Psoas muscle (tissue), 8 donors: ENCODE measurements around the gene SIGLEC15. TPM values are rescaled to one million over a fixed set of nuclear protein-coding genes. Genes with fewer than 3 reads are reported as not detected.

ENCODE experiments used
- ATAC-seq, 4 donors: fragments of 200-7000 bp; cut with Tn5 transposase; one replicate each; pipeline ENCODE4 v1.9.1; 2020; ENCODE audit warnings: moderate library complexity in 3 of 4, mild to moderate bottlenecking in 2 of 4
- DNase-seq, 2 donors: peaks; one replicate each; pipeline ENCODE4 v3.0.0-alpha.2; 2020
- H3K27ac ChIP-seq: fragments of 200-600 bp; one replicate; pipeline ENCODE4 v1.8.0; 2022
- H3K27me3 ChIP-seq, 3 donors: fragments of 200-600 bp in 1 of 3; one replicate each; pipeline versions ENCODE4 v1.6.1 to v1.8.0; 2013 to 2022; ENCODE audit warnings: low read length in 2 of 3, mild to moderate bottlenecking in 2 of 3, moderate library complexity in 1 of 3; ENCODE audit not compliant: insufficient read depth in 3 of 3
- H3K36me3 ChIP-seq, 2 donors: fragments of 200-600 bp in 1 of 2; one replicate each; pipeline versions ENCODE4 v1.6.1 to v1.8.0; 2013 to 2022; ENCODE audit warnings: low read depth in 1 of 2, mild to moderate bottlenecking in 1 of 2, moderate library complexity in 1 of 2; ENCODE audit not compliant: insufficient read depth in 1 of 2
- H3K4me1 ChIP-seq: fragments of 200-600 bp; one replicate; pipeline ENCODE4 v1.8.0; 2022
- H3K4me3 ChIP-seq: fragments of 200-600 bp; one replicate; pipeline ENCODE4 v1.8.0; 2022; ENCODE audit warnings: mild to moderate bottlenecking
- H3K9me3 ChIP-seq: fragments of 200-600 bp; one replicate; pipeline ENCODE4 v1.8.0; 2022
- WGBS, 3 donors: extraction: QIAGEN DNeasy Blood & Tissue Kit; methylation state at CpG; one replicate each; pipeline versions ENCODE4 v1.1.6 to v1.1.7; 2013; 5-methylcytosine and 5-hydroxymethylcytosine counted together
- intact Hi-C, 2 donors: fragments of 100-400 bp; cut with DNase I; formaldehyde crosslinking; loops; one replicate each; pipeline versions ENCODE4 v1.11.0 to v1.14.2; 2022
- polyA plus RNA-seq, 3 donors: library from polyadenylated mRNA; stranded (reverse); fragments of 200-250 nt; gene quantifications; one replicate each; pipeline ENCODE4 v1.2.3, GENCODE V29; 2013
- total RNA-seq, 4 donors: library from RNA; stranded (reverse); fragmentation: NEBNext Ultra II Directional in 2 of 4; extraction: Animal tissue kit (Norgen Biotek cat#: 25700) in 2 of 4; gene quantifications; one replicate each; pipeline versions ENCODE4 v1.2.1 to v1.2.4, GENCODE V29; 2021 to 2023
- TF ChIP-seq, protein P1 (sequence below): fragments of 200-600 bp; IDR thresholded peaks from one replicate; pipeline ENCODE4 v1.8.0; 2022; ENCODE audit warnings: antibody characterized with exemption
- donor health status: healthy with polysubstance abuse.
- donor health status: DM: no; HTN: no; CAD: no; lungs with moderate emphysema.
- donor health status: Bipolar disorder and iron deficiency.
- donor health status: healthy.
- donor health status: DM: yes; HTN: yes; CAD: no.
- donor health status: DM: no; HTN: no; CAD: no.
- donor health status: DM: no; HTN: no; CAD: no.
- donor health status: DM: yes; HTN: yes; CAD: no.

SIGLEC15 gene
- total and polyA plus RNA-seq, 7 donors, result not detected

DNA sequence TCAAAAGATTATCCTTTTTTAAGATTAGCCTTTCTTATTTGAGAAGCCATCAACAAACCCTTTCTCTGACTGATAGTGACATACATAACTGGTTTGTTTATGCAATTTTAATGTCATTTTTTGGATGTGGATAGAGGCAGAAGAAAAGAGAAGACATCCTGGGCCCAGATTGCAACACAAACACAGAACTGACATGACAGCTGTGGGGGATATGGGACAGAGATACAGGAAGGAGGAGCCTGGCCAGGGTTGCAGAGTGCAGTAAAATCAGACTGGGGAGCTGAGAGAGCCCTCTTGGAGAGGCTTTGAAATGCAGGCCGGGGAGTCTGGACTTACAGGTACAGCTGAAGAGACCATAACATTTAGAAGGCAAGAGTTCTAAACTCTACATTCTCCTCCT is 65.1 kb downstream of the SIGLEC15 start:
- 48 to 93% (median 56%) methylated on average over 1 of the region's 1 CpG for WGBS, 3 donors
- Histone ChIP-seq H3K4me3 (no peak overlapping the region), H3K27me3 (no peaks in the 10 kb centered on the region), H3K36me3 (peaks cover 5 to 92% of the 10 kb centered on the region in 2 donors), H3K27ac (no peak overlapping the region), H3K4me1 (no peaks in the 10 kb centered on the region), H3K9me3 (no peaks in the 10 kb centered on the region)
- no peak for DNase-seq
- ATAC-seq, result peak in 1 of 4 donors; percentile 46
- TF ChIP-seq, protein P1, sequence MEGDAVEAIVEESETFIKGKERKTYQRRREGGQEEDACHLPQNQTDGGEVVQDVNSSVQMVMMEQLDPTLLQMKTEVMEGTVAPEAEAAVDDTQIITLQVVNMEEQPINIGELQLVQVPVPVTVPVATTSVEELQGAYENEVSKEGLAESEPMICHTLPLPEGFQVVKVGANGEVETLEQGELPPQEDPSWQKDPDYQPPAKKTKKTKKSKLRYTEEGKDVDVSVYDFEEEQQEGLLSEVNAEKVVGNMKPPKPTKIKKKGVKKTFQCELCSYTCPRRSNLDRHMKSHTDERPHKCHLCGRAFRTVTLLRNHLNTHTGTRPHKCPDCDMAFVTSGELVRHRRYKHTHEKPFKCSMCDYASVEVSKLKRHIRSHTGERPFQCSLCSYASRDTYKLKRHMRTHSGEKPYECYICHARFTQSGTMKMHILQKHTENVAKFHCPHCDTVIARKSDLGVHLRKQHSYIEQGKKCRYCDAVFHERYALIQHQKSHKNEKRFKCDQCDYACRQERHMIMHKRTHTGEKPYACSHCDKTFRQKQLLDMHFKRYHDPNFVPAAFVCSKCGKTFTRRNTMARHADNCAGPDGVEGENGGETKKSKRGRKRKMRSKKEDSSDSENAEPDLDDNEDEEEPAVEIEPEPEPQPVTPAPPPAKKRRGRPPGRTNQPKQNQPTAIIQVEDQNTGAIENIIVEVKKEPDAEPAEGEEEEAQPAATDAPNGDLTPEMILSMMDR, result no peak
- intact Hi-C loops, result no loop called here

GRCh38 chr18:45891806-45892205 is 66.3 kb downstream of the SIGLEC15 start:
- DNase-seq (no peak), ATAC-seq (no peak)
- 78 to 93% (median 81%) methylated on average over 2 of the region's 2 CpGs for WGBS, 3 donors
- H3K27me3 ChIP-seq, result no peaks in the 10 kb centered on the region
- no peak overlapping the region for H3K4me3 ChIP-seq
- no peaks in the 10 kb centered on the region for H3K4me1 ChIP-seq
- no peak overlapping the region for H3K27ac ChIP-seq
- no peaks in the 10 kb centered on the region for H3K9me3 ChIP-seq
- TF ChIP-seq, protein P1, result no peak
- peaks cover 11 to 92% of the 10 kb centered on the region in 2 donors for H3K36me3 ChIP-seq
- intact Hi-C loops, result no loop called here

Other genes starting within 250 kb of the SIGLEC15 start
- gene SLC14A2, start 210.2 kb upstream of the SIGLEC15 start, total RNA-seq, result 1 to 10 TPM in 1 of 4 donors, under 1 TPM in 1, not detected in 2; 0.77 to 1.9 TPM
- under 1 TPM in 1 of 3 donors, not detected in 2; 0.05 TPM for gene SLC14A2, start 210.2 kb upstream of the SIGLEC15 start, polyA plus RNA-seq
- gene SLC14A1, start 101.5 kb upstream of the SIGLEC15 start, total RNA-seq, result 10 to 100 TPM in 1 of 4 donors, 1 to 10 TPM in 3; 1.5 to 10.9 (median 6.7) TPM
- gene SLC14A1, start 101.5 kb upstream of the SIGLEC15 start, polyA plus RNA-seq, result 1 to 10 TPM; 1.3 to 8.2 (median 2.6) TPM
- 10 to 100 TPM; 11.9 to 19.9 (median 16.0) TPM for gene EPG5, start 141.7 kb downstream of the SIGLEC15 start, total RNA-seq
- 1 to 10 TPM; 4.4 to 5.8 (median 5.5) TPM for gene EPG5, start 141.7 kb downstream of the SIGLEC15 start, polyA plus RNA-seq
- gene PSTPIP2, start 246.6 kb downstream of the SIGLEC15 start, total RNA-seq, result 10 to 100 TPM in 2 of 4 donors, 1 to 10 TPM in 2; 3.5 to 18.8 (median 10.7) TPM
- gene PSTPIP2, start 246.6 kb downstream of the SIGLEC15 start, polyA plus RNA-seq, result 10 to 100 TPM in 1 of 3 donors, 1 to 10 TPM in 1, under 1 TPM in 1; 0.48 to 13.2 (median 6.1) TPM